ENCODE data around the gene CDHR2. TPM values are rescaled to one million over a fixed set of nuclear protein-coding genes. Genes with fewer than 3 reads are reported as not detected.

The CDHR2 gene
- total and polyA plus RNA-seq, 11 donors: 0.07 to 0.67 (median 0.35) TPM; not detected in 6

DNA sequence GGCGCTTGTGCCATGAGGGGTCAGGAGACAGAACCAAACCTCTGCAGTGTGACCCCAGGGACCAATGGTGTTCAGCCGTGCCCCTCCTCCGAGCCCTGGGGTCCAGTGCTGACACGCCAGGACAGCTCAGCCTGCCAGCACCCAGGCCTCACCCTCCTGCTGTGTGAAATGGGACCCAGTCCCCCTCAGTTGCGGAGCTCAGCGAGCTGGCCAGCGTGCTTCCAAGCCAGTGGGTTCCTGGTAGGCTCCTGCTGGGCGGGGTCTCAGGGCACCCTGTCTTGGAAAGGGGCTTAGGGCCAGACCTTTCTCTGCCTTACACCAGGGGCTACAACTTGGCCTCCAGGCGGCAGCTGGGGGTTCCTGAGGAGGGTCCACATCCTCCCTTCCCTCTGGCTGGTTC is 16.3 kb upstream of the CDHR2 start:
- Histone ChIP-seq H3K4me3 (peak overlapping the region in 3 of 12 donors; percentile 22 to 91 (median 25)), H3K27ac (peak overlapping the region in 11 of 12 donors; percentile 40 to 100 (median 96)), H3K4me1 (peaks cover 15 to 80% (median 57%) of the 10 kb centered on the region in 12 donors), H3K36me3 (peaks cover 0 to 44% (median 38%) of the 10 kb centered on the region in 9 donors), H3K9me3 (no peaks in the 10 kb centered on the region), H3K27me3 (no peaks in the 10 kb centered on the region)
- TF ChIP-seq, protein P1, sequence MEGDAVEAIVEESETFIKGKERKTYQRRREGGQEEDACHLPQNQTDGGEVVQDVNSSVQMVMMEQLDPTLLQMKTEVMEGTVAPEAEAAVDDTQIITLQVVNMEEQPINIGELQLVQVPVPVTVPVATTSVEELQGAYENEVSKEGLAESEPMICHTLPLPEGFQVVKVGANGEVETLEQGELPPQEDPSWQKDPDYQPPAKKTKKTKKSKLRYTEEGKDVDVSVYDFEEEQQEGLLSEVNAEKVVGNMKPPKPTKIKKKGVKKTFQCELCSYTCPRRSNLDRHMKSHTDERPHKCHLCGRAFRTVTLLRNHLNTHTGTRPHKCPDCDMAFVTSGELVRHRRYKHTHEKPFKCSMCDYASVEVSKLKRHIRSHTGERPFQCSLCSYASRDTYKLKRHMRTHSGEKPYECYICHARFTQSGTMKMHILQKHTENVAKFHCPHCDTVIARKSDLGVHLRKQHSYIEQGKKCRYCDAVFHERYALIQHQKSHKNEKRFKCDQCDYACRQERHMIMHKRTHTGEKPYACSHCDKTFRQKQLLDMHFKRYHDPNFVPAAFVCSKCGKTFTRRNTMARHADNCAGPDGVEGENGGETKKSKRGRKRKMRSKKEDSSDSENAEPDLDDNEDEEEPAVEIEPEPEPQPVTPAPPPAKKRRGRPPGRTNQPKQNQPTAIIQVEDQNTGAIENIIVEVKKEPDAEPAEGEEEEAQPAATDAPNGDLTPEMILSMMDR (IDR thresholded peaks at IDR 0.05): no peak
- TF ChIP-seq POLR2A (IDR thresholded peaks at IDR 0.05): no peak
- WGBS, 4 donors: 80 to 92% (median 90%) methylated on average over 8 to 9 of the region's 9 CpGs
- intact Hi-C loops (cut with DNase I): loop anchor here in 3 of 10 donors (10.0 kb wide), 4 partner anchors 118 to 472 kb away; partner anchors contain the start of genes ARL10 (in 1 of the 3), CLTB (in 1 of the 3), HIGD2A (in 1 of the 3) and KIAA1191 (in 1 of the 3)
- DNase-seq: peak in 1 of 5 donors; percentile 26
- ATAC-seq: no peak

DNA sequence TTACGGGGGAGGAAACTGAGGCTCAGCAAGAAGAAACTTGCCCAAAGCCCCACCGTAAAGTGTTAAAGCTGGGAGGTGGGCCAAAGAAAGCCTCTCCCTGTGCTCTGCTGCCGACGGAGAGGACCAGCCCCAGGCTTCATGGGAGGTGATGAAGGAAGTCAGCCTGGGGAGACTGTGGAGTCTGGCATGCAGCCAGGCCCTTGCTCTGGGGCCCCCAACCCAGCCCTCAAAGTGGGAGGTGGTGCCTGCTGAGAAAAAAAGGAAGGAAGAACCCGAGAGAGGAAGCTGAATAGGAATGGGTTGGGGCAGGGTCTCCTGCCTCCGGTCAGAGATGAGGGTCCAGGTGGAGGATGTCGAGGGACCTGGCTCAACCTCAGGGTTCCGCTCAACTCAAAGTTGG is 15.8 kb upstream of the CDHR2 start:
- ATAC-seq (no peak), DNase-seq (peak; percentile 37 to 76 (median 50))
- Histone ChIP-seq H3K27me3 (no peaks in the 10 kb centered on the region), H3K36me3 (peaks cover 0 to 38% (median 32%) of the 10 kb centered on the region in 9 donors), H3K27ac (peak overlapping the region; percentile 40 to 100 (median 96)), H3K4me3 (peak overlapping the region in 4 of 12 donors; percentile 22 to 91 (median 52)), H3K4me1 (peaks cover 15 to 81% (median 58%) of the 10 kb centered on the region in 12 donors), H3K9me3 (no peaks in the 10 kb centered on the region)
- TF ChIP-seq, protein P1 (IDR thresholded peaks at IDR 0.05): no peak
- no peak for TF ChIP-seq POLR2A (IDR thresholded peaks at IDR 0.05)
- intact Hi-C loops (cut with DNase I): loop anchor here in 3 of 10 donors (10.0 kb wide), 4 partner anchors 119 to 471 kb away; partner anchors contain the start of genes ARL10 (in 1 of the 3), CLTB (in 1 of the 3), HIGD2A (in 1 of the 3) and KIAA1191 (in 1 of the 3)
- WGBS, 4 donors: 22 to 38% (median 32%) methylated on average over 8 of the region's 8 CpGs

DNA sequence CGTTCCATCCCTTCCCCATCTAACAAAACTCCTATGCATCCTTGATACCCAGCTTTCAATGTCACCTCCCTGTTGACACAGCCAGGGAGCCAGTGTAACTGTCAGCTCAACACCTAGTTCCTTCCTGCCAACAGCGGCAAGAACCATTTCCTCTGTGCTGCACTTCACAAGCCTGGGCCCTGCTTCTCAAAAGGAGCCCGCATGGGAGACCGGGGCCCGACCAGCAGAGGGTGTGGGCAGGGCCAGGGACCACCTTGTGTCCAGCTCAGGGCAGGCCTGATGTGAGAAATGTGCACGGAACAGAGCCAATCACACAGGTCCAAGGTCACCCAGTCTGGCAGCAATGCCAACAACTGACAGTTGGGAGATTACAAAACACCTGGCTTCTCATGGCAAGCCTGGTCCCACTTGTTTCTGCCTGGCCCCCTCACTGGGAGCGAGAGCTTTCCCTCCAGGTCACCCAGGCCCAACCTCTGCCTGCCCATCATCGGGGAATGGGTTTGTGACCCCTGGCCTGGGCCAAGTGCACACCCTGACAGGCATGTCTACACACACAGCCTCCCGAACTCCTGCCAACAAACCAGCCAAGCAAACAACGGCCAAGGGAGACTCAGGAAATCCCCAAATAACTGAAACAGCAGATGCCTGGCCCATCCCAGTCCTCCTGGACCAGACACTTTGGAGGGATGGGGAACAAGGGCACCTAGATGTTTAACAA is 15.1 kb upstream of the CDHR2 start:
- no peaks in the 10 kb centered on the region for H3K27me3 ChIP-seq
- peaks cover 15 to 81% (median 61%) of the 10 kb centered on the region in 12 donors for H3K4me1 ChIP-seq
- H3K27ac ChIP-seq: peak overlapping the region; percentile 21 to 100 (median 96)
- no peak for TF ChIP-seq POLR2A (IDR thresholded peaks at IDR 0.05)
- TF ChIP-seq, protein P1 (IDR thresholded peaks at IDR 0.05): peak in 1 of 12 donors; percentile 6
- H3K4me3 ChIP-seq: peak overlapping the region in 7 of 12 donors; percentile 1 to 98 (median 65)
- H3K9me3 ChIP-seq: no peaks in the 10 kb centered on the region
- DNase-seq: peak in 2 of 5 donors; percentile 45 to 58
- 5 to 8% (median 7%) methylated on average over 9 to 10 of the region's 10 CpGs for WGBS, 4 donors
- intact Hi-C loops (cut with DNase I): loop anchor here in 3 of 10 donors (10.0 kb wide), 4 partner anchors 119 to 471 kb away; partner anchors contain the start of genes ARL10 (in 1 of the 3), CLTB (in 1 of the 3), HIGD2A (in 1 of the 3) and KIAA1191 (in 1 of the 3)
- H3K36me3 ChIP-seq: peaks cover 0 to 31% (median 25%) of the 10 kb centered on the region in 9 donors
- no peak for ATAC-seq

- peak in 2 of 5 donors; percentile 15 to 17 for DNase-seq
- intact Hi-C loops (cut with DNase I): loop anchor here in 6 of 10 donors (5.0 to 10.0 kb wide), 6 partner anchors 87 to 470 kb away; partner anchors contain the start of genes FAF2 (in 4 of the 6), CLTB (in 2 of the 6), ARL10 (in 1 of the 6) and HIGD2A (in 1 of the 6)
- peak overlapping the region in 6 of 12 donors; percentile 65 to 98 (median 76) for H3K4me3 ChIP-seq
- peaks cover 0 to 25% (median 19%) of the 10 kb centered on the region in 9 donors for H3K36me3 ChIP-seq
- 53 to 72% (median 64%) methylated on average over 4 of the region's 4 CpGs for WGBS, 4 donors
- peaks cover 15 to 77% (median 60%) of the 10 kb centered on the region in 12 donors for H3K4me1 ChIP-seq
- H3K27ac ChIP-seq: peak overlapping the region in 11 of 12 donors; percentile 92 to 100 (median 96)
- TF ChIP-seq POLR2A (IDR thresholded peaks at IDR 0.05): no peak
- TF ChIP-seq, protein P1 (IDR thresholded peaks at IDR 0.05): no peak
- H3K27me3 ChIP-seq: no peaks in the 10 kb centered on the region
- no peak for ATAC-seq
- H3K9me3 ChIP-seq: no peaks in the 10 kb centered on the region
These were observed 14.5 kb upstream of the CDHR2 start for GRCh38 chr5:176534640-176535039.

Measured in heart left ventricle (tissue), 16 donors.